ENCODE data around the gene LRRC38. TPM values are rescaled to one million over a fixed set of nuclear protein-coding genes. Genes with fewer than 3 reads are reported as not detected.

Gene LRRC38
- total and polyA plus RNA-seq, 2 of the 8 experiments (the other 6 are each of a cell fraction or from before 2014, with no cell fraction given), result 0.17 to 0.63 TPM

DNA sequence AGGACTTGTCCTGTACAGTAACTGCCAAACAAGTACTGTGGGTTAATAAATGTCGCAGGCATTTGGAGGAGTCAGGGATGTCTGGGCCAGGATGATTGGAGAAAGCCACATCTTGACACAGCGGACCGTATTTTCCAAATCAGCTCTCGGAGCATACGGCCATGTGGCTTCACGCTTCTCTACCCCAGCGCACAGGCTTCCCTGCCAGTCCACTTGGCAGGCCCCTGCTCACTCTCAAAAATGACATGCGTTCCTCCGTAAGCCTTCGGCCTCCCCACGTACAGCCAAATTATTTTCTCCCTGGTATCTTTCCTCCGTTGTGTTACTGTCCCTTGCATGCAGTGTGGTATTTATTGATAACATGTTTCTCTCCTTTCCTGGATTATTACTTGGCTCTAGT is 7.2 kb upstream of the LRRC38 start:
- H2BK5ac ChIP-seq (ENCODE audit: low read depth, low read length), result no peak overlapping the region
- no peak overlapping the region for H4K91ac ChIP-seq (replicated peaks; ENCODE audit: insufficient read length, low read length)
- TF ChIP-seq FOSL1 (IDR thresholded peaks at IDR 0.05; ENCODE audit: insufficient read depth, low read depth, low read length), result no peak
- TF ChIP-seq CBX5 (IDR thresholded peaks at IDR 0.05; ENCODE audit: low read depth, low read length), result no peak
- no peak for TF ChIP-seq ASH2L (IDR thresholded peaks at IDR 0.05; ENCODE audit: low read length)
- TF ChIP-seq, protein P1, sequence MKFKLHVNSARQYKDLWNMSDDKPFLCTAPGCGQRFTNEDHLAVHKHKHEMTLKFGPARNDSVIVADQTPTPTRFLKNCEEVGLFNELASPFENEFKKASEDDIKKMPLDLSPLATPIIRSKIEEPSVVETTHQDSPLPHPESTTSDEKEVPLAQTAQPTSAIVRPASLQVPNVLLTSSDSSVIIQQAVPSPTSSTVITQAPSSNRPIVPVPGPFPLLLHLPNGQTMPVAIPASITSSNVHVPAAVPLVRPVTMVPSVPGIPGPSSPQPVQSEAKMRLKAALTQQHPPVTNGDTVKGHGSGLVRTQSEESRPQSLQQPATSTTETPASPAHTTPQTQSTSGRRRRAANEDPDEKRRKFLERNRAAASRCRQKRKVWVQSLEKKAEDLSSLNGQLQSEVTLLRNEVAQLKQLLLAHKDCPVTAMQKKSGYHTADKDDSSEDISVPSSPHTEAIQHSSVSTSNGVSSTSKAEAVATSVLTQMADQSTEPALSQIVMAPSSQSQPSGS (IDR thresholded peaks at IDR 0.05; ENCODE audit: low read length), result no peak
- no peak for TF ChIP-seq TAF7 (optimal IDR thresholded peaks at IDR 0.05; ENCODE audit: borderline replicate concordance, low read depth, low read length)
- TF ChIP-seq, protein P2, sequence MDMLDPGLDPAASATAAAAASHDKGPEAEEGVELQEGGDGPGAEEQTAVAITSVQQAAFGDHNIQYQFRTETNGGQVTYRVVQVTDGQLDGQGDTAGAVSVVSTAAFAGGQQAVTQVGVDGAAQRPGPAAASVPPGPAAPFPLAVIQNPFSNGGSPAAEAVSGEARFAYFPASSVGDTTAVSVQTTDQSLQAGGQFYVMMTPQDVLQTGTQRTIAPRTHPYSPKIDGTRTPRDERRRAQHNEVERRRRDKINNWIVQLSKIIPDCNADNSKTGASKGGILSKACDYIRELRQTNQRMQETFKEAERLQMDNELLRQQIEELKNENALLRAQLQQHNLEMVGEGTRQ (IDR thresholded peaks at IDR 0.05; ENCODE audit: low read length), result no peak
- no peak for TF ChIP-seq NRF1 (IDR thresholded peaks at IDR 0.05; ENCODE audit: low read depth, low read length)
- TF ChIP-seq SIN3A (conservative IDR thresholded peaks at IDR 0.05 in 1 of 2, IDR thresholded peaks at IDR 0.05 in 1 of 2; ENCODE audit: low read depth in 1 of 2, low read length in 2 of 2), result no peak
- no peak for TF ChIP-seq SP4 (IDR thresholded peaks at IDR 0.05; ENCODE audit: low read length)
- TF ChIP-seq CREB1 (IDR thresholded peaks at IDR 0.05), result no peak
- no peak for TF ChIP-seq TCF12 (IDR thresholded peaks at IDR 0.05; ENCODE audit: low read depth, low read length)
- no peak overlapping the region for H3K23ac ChIP-seq (ENCODE audit: insufficient read length)
- no peak overlapping the region for H3K4me3 ChIP-seq (ENCODE audit: extremely low read depth in 1 of 4, insufficient read depth in 2 of 4, low read depth in 3 of 4, low read length in 4 of 4)
- no peak overlapping the region for H2AFZ ChIP-seq (ENCODE audit: low read length)
- peaks cover 0 to 5% of the 10 kb centered on the region in 2 experiments; a peak in 2 of 4 replicates for H3K9me3 ChIP-seq (ENCODE audit: insufficient read depth in 2 of 2, low read depth in 1 of 2, low read length in 1 of 2)
- H3K18ac ChIP-seq (ENCODE audit: extremely low read depth, low read length), result no peak overlapping the region
- ChIA-PET POLR2A (ENCODE audit: partially characterized antibody) (no interaction called here), CTCF (ENCODE audit: partially characterized antibody) (no interaction called here)
- H3K4me1 ChIP-seq (replicated peaks in 1 of 4; ENCODE audit: control insufficient read depth in 3 of 4, insufficient read depth in 4 of 4, low read length in 3 of 4), result peaks cover 0 to 3% (median 0%) of the 10 kb centered on the region in 4 experiments; a peak in 1 of 7 replicates
- DNase-seq (ENCODE audit: low read depth in 1 of 2, low spot score in 2 of 2) (no peak), FAIRE-seq (no peak)
- no peak overlapping the region for H2AK5ac ChIP-seq (ENCODE audit: low read depth, low read length)
- no peak overlapping the region for H3K56ac ChIP-seq (replicated peaks; ENCODE audit: insufficient read length, low read depth, low read length)
- H3K23me2 ChIP-seq (ENCODE audit: low read depth, low read length), result no peaks in the 10 kb centered on the region
- H3K79me1 ChIP-seq (ENCODE audit: low read depth, low read length), result no peaks in the 10 kb centered on the region
- 0 out of 2 replicates have a peak overlapping the region, but pooled peaks have one; percentile 4 for H4K8ac ChIP-seq (ENCODE audit: extremely low read depth, insufficient read depth, low read length)
- H3K4me2 ChIP-seq (ENCODE audit: insufficient read depth in 1 of 2, low read depth in 2 of 2, low read length in 2 of 2), result no peak overlapping the region
- H3K4ac ChIP-seq (replicated peaks; ENCODE audit: insufficient read length, low read depth, low read length), result no peak overlapping the region
- H3K27ac ChIP-seq (ENCODE audit: low read depth, low read length), result no peak overlapping the region
- no peak overlapping the region for H2BK20ac ChIP-seq (ENCODE audit: low read length)
- no peak overlapping the region for H2BK12ac ChIP-seq (ENCODE audit: low read depth, low read length)
- WGBS, 2 experiments (ENCODE audit: extremely low coverage in 1 of 2, insufficient coverage in 1 of 2, insufficient read length in 1 of 2, insufficient replicate concordance in 2 of 2, low coverage in 1 of 2, low lambda C conversion rate in 2 of 2, missing lambda C conversion rate in 1 of 2), result 86% methylated on average over 12 of the region's 12 CpGs; no CpG with 5 or more reads in 1 of the 2 experiments
- H2BK120ac ChIP-seq (replicated peaks; ENCODE audit: low read depth, low read length), result no peak overlapping the region
- H2BK15ac ChIP-seq (ENCODE audit: low read length), result no peak overlapping the region
- H3K9ac ChIP-seq (replicated peaks in 1 of 4; ENCODE audit: extremely low read depth in 1 of 4, low read depth in 3 of 4, low read length in 3 of 4), result no peak overlapping the region
- H3K27me3 ChIP-seq (replicated peaks in 1 of 4; ENCODE audit: control insufficient read depth in 3 of 4, extremely low read depth in 1 of 4, insufficient read depth in 3 of 4, low read length in 3 of 4), result peaks cover 0 to 20% (median 7%) of the 10 kb centered on the region in 4 experiments; a peak in 4 of 7 replicates
- H3K36me3 ChIP-seq (ENCODE audit: control insufficient read depth in 2 of 4, insufficient read depth in 4 of 4, low read length in 3 of 4), result no peaks in the 10 kb centered on the region
- no peaks in the 10 kb centered on the region for H3K79me2 ChIP-seq (ENCODE audit: control insufficient read depth in 1 of 2, insufficient read depth in 2 of 2, low read length in 2 of 2)
- no peak overlapping the region for H4K5ac ChIP-seq (ENCODE audit: insufficient read length, low read depth, low read length)
- H4K20me1 ChIP-seq (replicated peaks in 1 of 2; ENCODE audit: control insufficient read depth in 1 of 2, insufficient read depth in 2 of 2, low read length in 2 of 2), result no peaks in the 10 kb centered on the region
- no peak overlapping the region for H3K14ac ChIP-seq (ENCODE audit: insufficient read length)
